ENCODE data around the gene DGKI.

The DGKI gene

DNA sequence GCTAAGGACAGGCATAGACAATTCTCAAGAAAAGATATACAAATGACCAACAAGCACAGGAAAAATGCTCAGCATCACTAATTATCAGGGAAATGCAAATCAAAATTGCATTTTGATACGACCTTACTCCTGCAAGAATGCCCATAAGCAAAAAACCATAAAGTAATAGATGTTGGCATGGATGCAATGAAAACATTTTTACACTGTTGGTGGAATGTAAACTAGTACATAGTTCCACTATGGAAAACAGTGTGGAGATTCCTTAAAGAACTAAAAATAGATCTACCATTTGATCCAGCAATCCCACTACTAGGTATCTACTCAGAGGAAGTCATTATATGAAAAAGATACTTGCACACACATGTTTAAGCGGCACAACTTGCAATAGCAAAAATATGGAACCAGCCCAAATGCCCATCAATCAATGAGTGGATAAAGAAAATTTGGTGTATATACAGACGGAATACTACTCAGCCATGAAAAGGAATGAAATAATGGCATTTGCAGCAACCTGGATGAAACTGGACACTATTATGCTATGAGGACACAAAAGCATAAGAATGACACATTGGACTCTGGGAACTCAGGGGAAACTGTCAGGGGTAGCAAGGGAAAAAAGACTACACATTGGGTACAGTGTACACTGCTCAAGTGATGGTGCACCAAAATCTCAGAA is 59.3 kb downstream of the DGKI start:
- no peak for DNase-seq

DNA sequence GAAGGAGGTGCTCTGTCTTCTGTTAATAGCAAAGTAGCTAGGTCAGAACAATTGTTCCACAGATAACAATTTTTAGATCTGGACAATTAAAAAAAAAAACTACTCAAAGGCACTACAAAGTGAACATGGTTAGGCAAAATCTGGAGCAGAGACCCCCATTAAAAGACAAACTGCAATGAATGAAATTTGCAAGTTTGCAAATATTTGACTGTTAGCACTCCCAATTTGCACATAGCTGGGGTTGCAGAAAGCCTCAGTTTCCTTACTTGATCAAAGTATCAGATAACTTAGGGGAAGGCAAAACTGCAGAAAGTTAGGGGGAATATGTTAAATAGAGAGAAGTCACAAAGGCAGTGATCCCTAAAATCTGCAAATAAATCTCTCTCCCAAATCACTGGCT is 68.3 kb downstream of the DGKI start:
- no peak for DNase-seq

DNA sequence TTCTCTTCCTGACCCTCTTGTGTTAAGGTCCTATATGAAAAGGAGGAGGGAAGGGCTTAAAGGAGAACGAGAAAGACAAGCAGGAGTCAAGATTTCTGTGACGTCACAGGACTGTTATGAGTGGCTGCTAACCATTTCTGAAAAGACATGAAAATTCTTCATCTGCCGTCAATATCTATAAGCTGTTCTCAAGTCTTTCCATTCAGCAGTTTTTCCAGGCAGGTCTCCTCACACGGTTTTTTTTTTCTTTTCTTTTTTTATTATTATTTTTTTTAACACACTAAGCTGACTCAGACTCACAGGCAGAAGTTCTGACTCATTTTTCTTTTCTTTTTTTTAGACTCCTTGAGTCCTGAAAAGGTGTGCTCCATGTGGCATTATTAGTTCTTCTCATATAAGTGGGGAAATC is 72.0 kb downstream of the DGKI start:
- DNase-seq: no peak

DNA sequence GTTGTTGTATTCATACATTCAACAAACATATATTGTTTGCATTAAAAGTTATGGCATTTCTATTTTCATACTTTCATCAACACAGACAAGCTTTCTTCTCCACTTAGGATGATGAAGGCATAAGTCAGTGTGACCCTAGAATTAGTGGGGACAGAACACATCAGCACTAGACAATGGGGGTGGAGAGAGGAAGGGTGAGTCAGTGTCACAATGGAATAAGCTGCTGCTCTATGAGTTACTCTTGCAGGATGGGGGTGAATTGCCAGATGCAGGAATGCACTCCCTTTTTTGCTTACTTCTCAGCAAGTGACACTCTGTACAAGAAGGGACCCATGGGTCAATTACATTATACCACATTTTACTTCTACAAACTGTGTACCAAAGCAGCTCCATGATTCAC is 74.0 kb downstream of the DGKI start:
- no peak for DNase-seq

DNA sequence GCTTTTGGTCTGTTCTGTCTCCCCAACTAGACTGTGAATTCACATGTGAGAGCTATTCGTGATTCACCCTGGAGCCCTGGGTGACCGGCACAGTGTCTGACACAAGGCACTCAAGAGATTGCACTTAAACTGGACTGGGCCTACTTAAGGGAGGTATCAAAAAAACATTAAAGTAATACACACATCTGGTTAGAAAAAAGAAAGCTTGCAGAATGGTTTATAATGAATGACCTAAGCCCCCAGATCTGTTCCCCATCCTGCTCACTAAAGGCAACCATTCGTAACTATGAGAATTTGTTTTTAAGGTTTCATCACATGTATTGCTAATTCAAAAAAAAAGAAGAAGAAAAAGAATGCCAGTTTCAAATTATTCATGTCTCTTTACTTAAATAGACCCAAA is 74.5 kb downstream of the DGKI start:
- DNase-seq: no peak

DNA sequence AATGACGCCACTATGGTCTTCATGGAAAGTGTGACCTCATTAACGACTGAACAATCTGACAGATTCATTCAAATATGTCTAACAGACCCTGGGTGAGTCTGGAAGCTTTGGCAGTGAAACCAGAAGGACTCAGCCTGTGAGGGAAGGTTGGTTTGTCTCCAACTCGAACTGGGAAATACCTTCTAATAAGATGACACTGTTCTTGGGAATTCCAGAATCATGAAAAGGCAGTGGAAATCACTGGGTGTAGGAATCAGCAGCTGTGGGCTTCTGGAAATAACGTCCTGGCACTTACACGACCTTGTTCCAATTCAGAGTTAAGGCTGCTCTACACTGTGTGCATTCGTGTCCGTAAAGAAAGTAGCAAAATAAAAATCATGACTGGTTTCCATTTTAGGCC is 75.1 kb downstream of the DGKI start:
- no peak for DNase-seq

DNA sequence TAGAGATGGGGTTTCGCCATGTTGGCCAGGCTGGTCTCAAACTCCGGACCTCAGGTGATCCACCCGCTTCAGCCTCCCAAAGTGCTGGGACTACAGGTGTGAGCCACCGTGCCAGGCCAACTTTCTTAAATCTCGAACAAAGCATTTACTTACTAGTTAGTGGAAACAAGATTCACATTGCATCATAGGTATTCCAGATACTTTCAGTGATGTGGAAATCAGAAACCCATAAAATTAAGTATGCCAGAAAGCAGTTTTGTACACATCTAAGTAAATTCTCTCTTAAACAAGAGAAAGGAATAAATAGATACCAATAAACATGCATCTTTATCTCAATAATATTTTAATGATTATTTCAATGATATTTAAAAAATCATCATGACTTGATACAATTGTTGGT is 75.5 kb downstream of the DGKI start:
- no peak for DNase-seq

DNA sequence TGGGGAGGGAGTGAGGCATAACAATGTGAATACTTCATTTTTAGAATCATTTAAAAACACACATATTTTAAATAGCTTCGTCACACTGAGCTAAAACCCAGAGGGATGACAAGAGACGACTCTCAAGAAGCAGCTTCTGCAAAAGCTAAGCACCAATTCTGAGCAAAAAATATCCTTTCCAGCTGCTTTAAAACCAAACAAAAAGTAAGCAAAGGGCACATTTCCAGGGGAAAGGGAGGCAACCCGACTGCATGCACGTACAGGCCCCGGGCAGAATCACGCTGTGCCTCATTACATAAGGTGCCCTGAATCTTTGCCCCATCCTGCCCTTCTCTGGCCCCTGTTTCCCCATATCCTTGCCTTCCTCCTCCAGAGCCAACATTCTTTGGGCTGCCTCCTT is 78.4 kb downstream of the DGKI start:
- DNase-seq: no peak

DNA sequence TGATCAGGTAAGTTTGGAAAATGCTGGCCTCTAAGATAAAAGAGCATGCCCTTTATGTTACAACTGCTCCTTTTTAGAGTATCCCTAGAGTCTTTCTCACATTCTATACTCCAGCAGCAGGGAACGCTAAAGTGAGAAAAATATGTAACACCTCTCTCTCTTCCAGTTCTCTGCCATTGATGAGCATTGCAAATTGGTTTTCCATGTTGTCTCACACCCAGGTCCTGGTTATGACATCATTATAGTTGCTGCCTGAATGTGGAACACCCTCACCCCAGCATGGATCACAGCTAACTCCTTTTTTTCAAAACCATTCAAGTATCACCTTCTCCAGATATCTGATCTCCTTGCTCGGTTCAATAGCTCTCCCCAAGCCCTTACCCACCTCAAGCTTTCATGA is 84.4 kb downstream of the DGKI start:
- DNase-seq: no peak

DNA sequence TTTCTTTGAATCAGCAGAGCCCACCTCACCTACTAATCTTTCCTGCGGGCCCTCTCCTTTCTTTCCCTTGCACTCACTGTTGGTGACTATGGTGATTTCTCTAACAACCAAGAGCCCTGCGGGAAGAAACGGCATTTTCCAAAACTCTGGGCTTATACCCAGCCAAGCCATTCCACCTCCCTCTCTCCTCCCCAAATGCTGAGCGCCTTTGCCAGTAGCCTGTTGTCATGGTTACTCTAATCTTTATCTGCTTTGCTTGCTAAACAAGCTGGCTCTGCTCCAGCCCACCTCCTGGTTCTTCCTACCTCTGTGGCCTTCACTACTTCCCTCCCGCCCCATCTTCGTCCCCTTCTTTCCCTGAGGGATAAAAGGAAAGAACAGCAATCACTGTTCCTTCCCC is 86.7 kb downstream of the DGKI start:
- no peak for DNase-seq

DNA sequence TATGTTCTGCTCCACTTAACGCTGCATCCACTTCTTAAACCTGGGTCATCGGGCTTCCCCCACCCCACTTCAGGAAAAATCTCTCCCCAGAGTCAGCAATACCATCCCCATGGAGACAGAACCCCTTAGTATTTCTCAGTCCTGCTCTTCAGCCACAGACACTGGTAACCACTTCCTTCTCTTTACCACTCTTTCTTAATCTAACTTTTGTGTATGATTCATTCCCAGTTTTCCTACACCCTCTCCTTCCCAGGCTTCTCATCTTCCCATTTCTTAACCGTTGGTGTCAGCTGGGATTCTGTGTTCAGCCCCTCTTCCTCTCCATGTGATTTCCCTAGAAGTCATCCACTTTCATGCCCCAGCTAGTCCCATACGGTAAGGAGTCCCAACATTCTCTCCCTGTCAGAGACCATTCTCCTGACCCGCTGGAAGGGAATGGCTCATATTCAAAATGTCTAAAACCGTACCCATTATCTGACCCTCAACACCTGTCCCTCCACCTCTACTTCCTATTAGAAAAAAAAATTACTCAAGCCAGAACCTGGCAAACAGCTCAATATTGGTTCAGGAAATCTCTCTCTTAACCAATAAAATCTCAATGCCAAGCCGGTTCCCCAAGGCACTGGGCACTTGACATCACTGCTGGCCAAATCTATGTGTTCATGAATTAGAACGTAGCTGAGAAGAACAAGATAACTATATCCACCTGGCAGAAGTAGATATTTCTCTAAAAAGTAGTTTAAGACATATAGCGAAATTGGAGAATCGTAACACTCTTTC is 89.4 kb downstream of the DGKI start:
- DNase-seq: no peak

DNA sequence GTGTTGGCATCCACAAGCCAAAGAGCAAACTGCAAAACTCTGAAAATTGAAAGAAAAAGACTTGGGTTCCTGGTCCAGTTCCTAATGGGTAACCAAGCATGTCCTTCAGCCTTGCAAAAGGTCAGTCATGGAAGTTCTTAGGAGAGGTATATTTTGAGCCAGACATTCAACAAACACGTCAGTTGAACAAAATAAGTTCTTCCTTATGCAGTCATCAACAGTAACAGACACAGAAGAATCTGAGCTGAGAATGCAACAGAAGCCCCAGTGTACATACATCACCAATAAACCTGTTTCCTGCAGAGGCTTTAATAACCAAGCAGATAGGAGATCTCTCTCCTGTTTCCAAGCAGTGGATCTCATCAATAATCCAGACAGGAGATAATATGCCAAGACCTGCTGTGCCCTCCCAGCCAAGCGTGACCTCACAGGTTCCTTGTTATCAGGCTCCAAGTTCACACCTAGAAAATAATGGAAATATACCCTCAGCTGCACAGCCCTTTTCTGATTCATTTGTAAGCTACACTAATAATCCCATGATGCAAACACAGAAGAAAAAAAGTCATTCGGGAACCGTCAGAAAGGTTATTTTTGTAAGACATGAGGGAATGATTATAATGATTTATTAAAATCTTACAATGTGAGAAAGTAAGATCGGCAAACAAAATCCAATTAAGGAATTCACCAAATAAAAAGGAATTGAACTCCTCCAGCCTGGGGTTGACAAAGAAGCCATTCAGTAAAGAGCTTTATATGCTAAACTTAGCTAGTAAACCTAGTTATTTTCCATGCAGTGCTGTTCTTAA is 90.7 kb downstream of the DGKI start:
- no peak for DNase-seq

DNA sequence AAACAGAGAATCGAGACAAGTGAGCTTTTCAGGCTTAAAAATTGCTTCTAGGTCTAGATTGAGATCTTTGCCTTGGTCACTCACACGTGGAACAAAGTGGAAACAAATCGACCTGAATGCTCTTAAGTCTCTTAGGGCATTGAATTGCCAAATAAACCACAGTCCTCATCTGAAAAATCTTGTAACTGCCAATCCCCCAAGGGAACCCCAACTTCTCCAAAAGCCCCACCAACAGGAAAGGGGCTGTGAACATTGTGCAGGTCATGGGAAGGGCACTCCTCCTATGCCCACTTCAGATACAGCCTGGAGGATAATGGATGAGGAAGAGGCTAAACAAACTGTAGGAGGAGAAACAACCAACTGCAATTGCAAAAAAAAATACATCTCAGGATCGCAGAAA is 91.3 kb downstream of the DGKI start:
- no peak for DNase-seq

DNA sequence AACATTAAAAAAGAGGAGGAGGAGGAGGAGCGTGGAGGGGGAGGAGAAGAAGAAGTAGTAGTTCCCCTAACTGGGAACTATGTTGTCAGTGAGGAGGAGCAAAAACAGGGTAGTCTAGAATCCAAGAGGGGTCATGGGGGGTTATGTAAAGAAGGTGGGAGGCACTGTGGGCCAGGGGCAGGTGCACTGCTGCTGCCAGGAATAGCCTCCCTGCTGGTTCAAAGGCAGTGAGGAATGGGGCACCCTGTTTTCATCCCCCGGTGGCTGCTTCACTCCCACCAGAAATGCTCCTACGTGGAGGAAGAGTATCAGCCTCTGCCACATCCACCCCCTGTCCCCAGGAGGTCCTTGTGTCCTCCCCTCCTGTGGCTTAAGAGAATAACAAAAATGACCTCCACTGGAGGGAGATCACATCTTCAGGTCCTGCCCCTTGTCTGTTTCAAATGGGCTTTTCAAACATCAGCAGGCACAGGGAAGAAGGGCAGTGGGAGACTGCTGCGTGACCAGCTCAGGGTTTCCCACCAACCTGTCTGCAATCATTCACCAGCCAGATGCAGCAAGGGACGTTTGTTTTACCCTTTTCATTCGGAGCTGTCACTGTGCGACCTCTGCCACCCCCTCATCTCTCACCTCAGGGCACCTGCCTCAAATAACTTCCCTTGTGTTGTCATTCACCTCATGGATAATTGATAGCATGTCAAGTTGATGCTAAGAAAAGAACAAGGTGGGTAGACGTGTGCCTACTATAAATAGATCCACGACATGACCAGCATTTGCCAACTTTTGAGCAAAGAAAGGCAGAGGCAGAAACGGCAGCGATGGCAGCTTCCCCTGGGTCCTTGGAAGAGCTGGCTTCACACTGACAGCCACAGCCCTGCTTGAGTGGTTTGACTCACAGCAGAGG is 92.6 kb downstream of the DGKI start:
- no peak for DNase-seq

DNA sequence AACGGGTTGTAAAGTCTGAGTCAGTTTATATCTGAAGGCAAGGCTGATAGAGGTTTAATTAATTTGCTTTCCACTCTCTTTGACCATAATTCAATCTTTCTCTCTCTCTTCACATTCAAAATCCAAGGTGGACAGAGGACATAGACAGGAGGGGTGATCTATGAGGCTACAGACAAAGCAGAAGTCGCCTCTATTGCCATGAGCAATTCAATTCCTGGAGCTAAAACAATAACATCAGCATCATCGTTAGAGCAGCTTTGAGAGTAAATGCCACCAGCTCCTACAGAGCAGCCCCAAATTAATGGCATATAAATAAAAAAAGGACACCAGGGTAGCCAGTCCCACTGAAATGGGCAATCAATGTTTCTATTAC is 93.2 kb downstream of the DGKI start:
- no peak for DNase-seq

DNA sequence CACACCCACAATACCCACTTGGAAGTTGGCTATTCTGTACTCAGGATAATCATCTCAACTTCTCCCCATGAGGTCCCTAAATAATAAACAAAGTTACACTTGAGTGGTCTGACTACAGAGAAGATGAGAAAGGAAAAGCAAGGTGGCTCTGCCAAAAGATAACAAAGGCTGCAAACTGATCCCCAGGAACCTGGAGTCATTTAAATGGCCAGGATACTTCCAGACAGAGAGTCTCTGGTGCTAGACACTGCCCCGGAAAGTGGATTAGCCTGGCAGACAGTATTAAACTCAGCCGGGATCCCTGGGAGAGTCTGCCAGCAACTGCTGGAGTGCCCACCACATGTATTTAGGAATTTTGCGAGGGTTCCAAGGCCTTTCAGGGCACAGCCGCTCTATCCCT is 93.7 kb downstream of the DGKI start:
- DNase-seq: no peak

DNA sequence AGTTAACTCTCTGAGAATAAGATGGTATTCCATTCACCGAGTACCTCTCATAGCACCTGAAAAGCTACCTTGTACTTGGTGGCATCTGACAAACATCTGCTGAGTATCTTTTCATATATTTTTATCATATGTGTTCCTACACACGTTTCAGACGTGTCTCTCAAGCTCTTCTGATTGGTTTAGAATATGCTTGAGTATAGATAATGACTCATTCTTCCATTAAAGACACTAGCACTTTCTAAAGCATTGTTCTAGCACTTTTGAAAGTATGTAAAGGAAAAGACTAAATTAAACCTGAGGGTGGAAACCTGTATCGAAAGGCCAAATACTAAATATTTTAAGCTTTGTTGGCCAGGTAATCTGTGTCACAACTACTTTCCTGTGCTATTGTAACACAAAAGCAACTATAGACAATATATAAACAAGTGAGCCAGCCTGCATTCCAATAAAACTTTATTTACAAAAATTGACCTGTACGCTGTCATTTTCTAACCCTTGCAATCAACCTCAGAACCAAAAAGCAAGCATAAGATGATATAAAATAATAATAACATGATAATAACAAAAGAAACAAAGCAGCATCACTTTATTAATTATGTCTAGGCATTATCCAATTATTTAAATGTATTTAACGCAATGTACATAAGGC is 95.3 kb downstream of the DGKI start:
- DNase-seq: no peak

DNA sequence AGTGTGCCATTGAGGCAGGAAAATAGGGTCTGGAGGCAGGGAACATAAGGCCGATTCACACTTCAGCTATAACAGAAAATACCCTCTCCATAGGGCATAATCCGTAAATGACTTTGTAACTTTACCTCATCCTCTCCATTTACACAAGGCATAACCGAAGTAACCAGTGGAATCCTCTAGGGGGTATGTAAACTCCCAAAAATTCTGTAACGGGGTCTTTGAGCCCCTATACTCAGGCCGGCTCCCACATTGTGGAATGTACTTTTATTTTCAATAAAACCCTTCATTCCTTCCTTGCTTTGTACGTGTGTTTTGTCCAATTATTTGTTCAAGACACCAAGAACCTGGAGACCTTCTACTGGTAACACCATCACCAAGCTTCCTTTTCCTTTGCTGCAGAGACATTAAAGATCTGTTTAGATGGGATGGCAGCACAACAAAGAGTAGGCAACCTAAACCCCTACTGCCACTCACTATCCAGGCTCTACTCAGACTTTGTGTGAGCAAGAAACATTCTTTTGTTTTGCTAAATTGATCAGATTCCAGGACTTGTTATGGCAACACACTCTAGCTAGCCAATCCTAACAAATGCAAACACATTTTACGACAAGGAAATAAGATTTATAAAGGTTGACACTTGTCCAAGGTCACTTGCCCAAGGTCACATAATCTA is 99.3 kb downstream of the DGKI start:
- DNase-seq: no peak

DNA sequence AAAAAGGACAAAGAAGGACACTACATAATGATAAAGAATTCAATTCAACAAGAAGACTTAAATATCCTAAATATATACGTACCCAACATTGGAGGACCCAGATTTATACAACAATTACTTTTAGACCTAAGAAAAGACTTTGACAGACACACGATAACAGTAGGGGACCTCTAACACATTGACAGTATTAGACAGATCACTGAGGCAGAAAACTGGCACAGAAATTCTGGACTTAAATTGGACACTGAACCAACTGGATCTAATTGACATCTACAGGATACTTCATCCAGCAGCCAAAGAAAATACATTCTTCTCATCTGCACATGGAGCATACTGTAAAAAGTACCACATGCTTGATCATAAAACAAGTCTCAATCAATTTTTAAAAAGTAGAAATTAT is 103.8 kb downstream of the DGKI start:
- no peak for DNase-seq

DNA sequence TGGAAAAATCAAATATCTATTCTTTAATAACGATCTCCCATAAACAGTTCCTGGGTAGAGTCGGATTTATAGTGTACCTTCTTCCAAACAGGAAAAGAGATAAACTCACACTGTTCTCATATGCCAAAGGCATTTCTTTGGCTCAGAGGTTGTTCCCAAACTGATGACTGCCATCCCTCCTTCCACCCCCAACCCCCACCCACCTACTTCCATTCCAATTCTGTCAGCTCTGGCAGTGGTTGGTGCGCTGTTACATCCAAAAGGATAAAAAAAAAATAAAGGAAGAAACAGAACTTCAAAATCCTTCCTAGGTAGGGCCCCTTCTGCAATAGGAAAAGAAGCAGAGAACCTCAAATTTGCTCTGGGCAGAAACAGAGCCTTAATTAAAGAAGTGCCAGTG is 104.7 kb downstream of the DGKI start:
- DNase-seq: no peak

DNA sequence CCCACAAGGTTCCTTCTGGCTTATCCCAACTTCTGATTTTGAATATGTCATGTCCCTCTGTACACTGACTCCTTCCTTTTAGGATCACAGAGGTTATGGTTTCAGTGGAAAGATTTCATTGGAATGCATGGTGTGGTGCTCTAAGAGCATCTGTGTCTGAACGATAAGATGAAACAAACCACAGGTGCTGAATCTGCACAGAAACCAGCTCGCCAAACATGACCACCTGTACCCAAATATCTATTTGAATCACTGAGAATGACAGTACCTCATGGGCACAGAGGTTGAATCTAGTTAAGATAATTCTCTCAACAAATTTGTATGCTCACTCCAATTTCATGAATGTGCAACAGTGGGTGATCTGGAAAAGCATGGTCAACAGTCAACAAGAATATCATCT is 105.3 kb downstream of the DGKI start:
- DNase-seq: no peak

DNA sequence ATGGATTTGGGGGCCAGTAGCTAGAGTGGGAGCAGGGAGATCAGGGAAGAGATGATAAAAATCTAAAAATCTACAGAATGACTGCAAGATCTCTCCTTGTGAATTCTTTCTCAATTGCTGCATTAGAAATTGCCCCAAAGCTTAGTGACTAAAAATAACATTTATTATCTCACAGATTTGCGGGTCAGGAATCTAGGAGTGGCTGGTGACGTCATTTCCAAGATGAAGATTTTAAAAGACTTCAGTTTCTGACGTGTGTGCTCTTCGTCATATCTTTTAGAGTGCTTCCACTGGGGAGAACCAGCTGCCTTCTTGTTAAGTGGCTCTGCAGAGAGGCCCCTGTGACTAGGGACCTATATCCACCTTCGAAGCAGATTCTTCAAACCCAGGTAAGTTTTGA is 112.6 kb downstream of the DGKI start:
- DNase-seq: no peak

All from right forelimb (tissue), 1 donor.